ENCODE data around the gene TMEM43.

Gene TMEM43

DNA sequence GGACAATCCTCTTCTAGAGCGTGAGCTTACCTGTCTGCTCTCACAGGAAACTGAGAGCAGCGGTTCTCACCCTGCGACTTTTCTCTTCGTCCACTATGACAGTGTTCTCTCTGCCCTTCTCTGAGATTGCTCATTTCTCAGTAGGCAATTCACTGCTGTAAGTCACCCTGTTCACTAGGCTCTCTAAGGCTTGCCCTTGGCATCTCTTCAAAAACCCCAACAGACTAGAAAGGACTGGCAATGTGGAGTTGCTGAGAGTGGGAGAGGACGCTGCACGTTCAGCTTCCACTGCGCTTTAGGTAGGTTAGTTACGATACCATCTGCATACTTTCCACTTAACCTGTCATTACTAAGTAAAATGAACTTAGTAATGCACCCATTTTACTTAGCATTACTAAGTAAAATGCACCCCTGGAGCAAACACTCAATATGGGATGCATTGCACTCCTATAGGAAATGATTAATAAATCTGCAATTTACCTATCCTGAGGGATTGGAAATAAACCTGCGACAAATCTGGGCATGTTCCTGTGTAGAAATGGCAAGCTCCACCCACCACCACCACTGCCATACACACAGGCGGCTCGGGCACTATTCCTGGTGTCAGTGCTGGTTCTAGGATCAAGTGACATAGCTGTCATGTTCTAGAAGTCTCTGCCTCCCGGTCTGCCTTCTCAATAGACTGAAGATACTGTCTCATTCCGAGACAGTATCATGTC is 32.1 kb downstream of the TMEM43 start:
- Histone ChIP-seq H3K4me1 (ENCODE audit: control insufficient read depth, insufficient read depth, low read length) (no peaks in the 10 kb centered on the region), H3K4me3 (ENCODE audit: low read depth, low read length) (no peak overlapping the region), H3K36me3 (ENCODE audit: control insufficient read depth in 2 of 2, insufficient read depth in 1 of 2, low read length in 2 of 2) (peaks cover 20 to 96% of the 10 kb centered on the region in 2 experiments), H3K9me3 (ENCODE audit: control insufficient read depth, insufficient read depth, low read depth, low read length) (no peaks in the 10 kb centered on the region), H3K27ac (ENCODE audit: extremely low read depth, low read depth, low read length) (no peak overlapping the region)
- CTCF ChIA-PET = interaction anchor here (0.6 kb wide), 4 partner anchors 28 to 261 kb away, joined by 3 to 5 read pairs (median 3); no protein-coding TSS in a partner anchor
- POLR2A ChIA-PET = no interaction called here
- TF ChIP-seq ZNF837 (tag by site-specific recombination; IDR thresholded peaks at IDR 0.05) = no peak
- no peak for TF ChIP-seq SCRT2 (tag by site-specific recombination; IDR thresholded peaks at IDR 0.05)
- TF ChIP-seq ZNF26 (tag by site-specific recombination; IDR thresholded peaks at IDR 0.05) = no peak
- no peak for TF ChIP-seq ZNF311 (tag by site-specific recombination; IDR thresholded peaks at IDR 0.05; ENCODE audit: borderline replicate concordance)

- H3K27ac ChIP-seq (ENCODE audit: extremely low read depth, low read depth, low read length) = no peak overlapping the region
- POLR2A ChIA-PET = no interaction called here
- peaks cover 28 to 96% of the 10 kb centered on the region in 2 experiments for H3K36me3 ChIP-seq (ENCODE audit: control insufficient read depth in 2 of 2, insufficient read depth in 1 of 2, low read length in 2 of 2)
- no peaks in the 10 kb centered on the region for H3K4me1 ChIP-seq (ENCODE audit: control insufficient read depth, insufficient read depth, low read length)
- no peaks in the 10 kb centered on the region for H3K9me3 ChIP-seq (ENCODE audit: control insufficient read depth, insufficient read depth, low read depth, low read length)
- H3K4me3 ChIP-seq (ENCODE audit: low read depth, low read length) = no peak overlapping the region
- CTCF ChIA-PET = interaction anchor here (0.7 kb wide), 1 partner anchor 754 kb away, joined by 3 read pairs; no protein-coding TSS in a partner anchor
- no peak for TF ChIP-seq ZNF335 (tag by site-specific recombination; conservative IDR thresholded peaks at IDR 0.05)
- TF ChIP-seq ZBTB26 (tag by site-specific recombination; optimal IDR thresholded peaks at IDR 0.05) = no peak
- no peak for TF ChIP-seq ZNF169 (tag by site-specific recombination; IDR thresholded peaks at IDR 0.05)
- TF ChIP-seq, protein P1, sequence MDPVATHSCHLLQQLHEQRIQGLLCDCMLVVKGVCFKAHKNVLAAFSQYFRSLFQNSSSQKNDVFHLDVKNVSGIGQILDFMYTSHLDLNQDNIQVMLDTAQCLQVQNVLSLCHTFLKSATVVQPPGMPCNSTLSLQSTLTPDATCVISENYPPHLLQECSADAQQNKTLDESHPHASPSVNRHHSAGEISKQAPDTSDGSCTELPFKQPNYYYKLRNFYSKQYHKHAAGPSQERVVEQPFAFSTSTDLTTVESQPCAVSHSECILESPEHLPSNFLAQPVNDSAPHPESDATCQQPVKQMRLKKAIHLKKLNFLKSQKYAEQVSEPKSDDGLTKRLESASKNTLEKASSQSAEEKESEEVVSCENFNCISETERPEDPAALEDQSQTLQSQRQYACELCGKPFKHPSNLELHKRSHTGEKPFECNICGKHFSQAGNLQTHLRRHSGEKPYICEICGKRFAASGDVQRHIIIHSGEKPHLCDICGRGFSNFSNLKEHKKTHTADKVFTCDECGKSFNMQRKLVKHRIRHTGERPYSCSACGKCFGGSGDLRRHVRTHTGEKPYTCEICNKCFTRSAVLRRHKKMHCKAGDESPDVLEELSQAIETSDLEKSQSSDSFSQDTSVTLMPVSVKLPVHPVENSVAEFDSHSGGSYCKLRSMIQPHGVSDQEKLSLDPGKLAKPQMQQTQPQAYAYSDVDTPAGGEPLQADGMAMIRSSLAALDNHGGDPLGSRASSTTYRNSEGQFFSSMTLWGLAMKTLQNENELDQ (tag by site-specific recombination; IDR thresholded peaks at IDR 0.05; ENCODE audit: low read depth) = no peak
- TF ChIP-seq ZNF175 (tag by site-specific recombination; IDR thresholded peaks at IDR 0.05) = no peak
- no peak for TF ChIP-seq IKZF3 (tag by site-specific recombination; IDR thresholded peaks at IDR 0.05)
- no peak for TF ChIP-seq PATZ1 (tag by site-specific recombination; IDR thresholded peaks at IDR 0.05)
- TF ChIP-seq HOXC10 (CRISPR knock-in tag; IDR thresholded peaks at IDR 0.05) = no peak
- no peak for TF ChIP-seq ZNF26 (tag by site-specific recombination; IDR thresholded peaks at IDR 0.05)
- no peak for TF ChIP-seq KLF7 (tag by site-specific recombination; IDR thresholded peaks at IDR 0.05; ENCODE audit: borderline replicate concordance)
- TF ChIP-seq PRDM10 (tag by site-specific recombination; IDR thresholded peaks at IDR 0.05) = no peak
- TF ChIP-seq KLF16 (tag by site-specific recombination; IDR thresholded peaks at IDR 0.05) = no peak
- TF ChIP-seq, protein P2, sequence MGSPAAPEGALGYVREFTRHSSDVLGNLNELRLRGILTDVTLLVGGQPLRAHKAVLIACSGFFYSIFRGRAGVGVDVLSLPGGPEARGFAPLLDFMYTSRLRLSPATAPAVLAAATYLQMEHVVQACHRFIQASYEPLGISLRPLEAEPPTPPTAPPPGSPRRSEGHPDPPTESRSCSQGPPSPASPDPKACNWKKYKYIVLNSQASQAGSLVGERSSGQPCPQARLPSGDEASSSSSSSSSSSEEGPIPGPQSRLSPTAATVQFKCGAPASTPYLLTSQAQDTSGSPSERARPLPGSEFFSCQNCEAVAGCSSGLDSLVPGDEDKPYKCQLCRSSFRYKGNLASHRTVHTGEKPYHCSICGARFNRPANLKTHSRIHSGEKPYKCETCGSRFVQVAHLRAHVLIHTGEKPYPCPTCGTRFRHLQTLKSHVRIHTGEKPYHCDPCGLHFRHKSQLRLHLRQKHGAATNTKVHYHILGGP (tag by site-specific recombination; IDR thresholded peaks at IDR 0.05) = no peak
- TF ChIP-seq ZNF530 (tag by site-specific recombination; IDR thresholded peaks at IDR 0.05; ENCODE audit: low read depth) = no peak
- no peak for TF ChIP-seq SP3 (tag by site-specific recombination; IDR thresholded peaks at IDR 0.05)
- no peak for TF ChIP-seq ZNF133 (tag by site-specific recombination; IDR thresholded peaks at IDR 0.05)
- TF ChIP-seq SCRT2 (tag by site-specific recombination; IDR thresholded peaks at IDR 0.05) = no peak
Measured at GRCh38 chr3:14157951-14158350, 33.1 kb downstream of the TMEM43 start.
